HG03060 (cell line): ENCODE results near the gene FBLN5.
"Not testable (repeated sequence)": the region's sequence is repeated elsewhere in the genome, so short reads cannot be mapped to it uniquely, and the experiment has no call there.

Experiments
- ATAC-seq: cut with Tn5 transposase; IDR thresholded peaks from one replicate; pipeline ENCODE4 v1.9.1; 2021; ENCODE audit warnings: low read depth, moderate number of reproducible peaks; ENCODE audit not compliant: unreplicated experiment

Gene FBLN5

DNA sequence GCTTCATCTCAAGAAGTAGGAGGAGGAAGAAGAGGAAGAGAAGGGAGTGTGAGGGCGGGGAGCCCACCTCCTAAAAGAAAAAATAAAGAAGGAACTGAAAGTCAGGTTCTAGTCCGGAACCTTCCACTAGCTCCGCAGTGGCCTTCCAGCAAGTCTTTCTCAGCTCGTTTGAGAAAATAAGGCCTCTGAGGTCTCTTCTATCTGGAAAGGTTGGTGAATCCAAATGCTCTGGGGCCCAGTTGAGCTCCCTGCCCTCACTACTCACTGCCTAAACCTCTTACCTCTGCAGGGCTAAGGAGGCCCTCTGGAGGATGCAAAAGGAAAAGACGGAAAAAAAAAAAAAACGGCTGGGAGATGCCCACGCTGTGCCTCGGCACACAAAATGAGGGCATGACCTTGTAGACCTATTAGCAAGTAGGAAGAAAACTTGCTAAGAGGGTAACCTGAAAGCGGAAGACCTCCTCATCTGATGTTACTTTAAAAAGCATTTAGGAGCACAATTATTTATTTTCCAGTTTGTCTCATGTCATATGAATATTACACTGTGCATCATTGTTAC is 35.9 kb downstream of the FBLN5 start:
- no peak for ATAC-seq

GRCh38 chr14:91910196-91910595 is 37.3 kb downstream of the FBLN5 start:
- ATAC-seq: no peak

GRCh38 chr14:91906374-91906773 is 41.1 kb downstream of the FBLN5 start:
- ATAC-seq: no peak

- ATAC-seq: no peak
Measured at GRCh38 chr14:91904956-91905645, 42.4 kb downstream of the FBLN5 start.

- ATAC-seq: no peak
Measured at GRCh38 chr14:91904483-91904882, 43.0 kb downstream of the FBLN5 start.

GRCh38 chr14:91903070-91903469 is 44.4 kb downstream of the FBLN5 start:
- no peak for ATAC-seq

- ATAC-seq: no peak
Measured at GRCh38 chr14:91902336-91902735, 45.2 kb downstream of the FBLN5 start.

- no peak for ATAC-seq
Measured at GRCh38 chr14:91901449-91902226, 45.9 kb downstream of the FBLN5 start.

DNA sequence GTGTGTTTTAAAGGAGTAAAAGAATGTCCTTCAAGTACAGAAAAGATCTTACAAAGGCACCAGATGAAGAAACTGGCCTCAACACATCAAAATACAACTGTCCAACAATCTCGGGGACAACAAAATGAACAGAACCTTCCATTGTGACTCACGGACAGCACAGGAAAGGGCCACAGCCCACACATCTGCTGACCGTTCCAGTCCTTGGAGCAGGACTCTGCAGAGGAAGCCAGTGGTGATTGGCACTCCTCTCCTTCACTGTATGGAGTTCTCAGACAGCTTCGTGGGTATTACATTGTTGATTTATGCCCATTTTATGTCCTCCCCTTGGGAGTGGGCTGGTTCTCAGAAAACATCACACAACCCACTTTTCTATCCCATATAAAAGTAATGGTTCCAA is 47.7 kb downstream of the FBLN5 start:
- no peak for ATAC-seq

DNA sequence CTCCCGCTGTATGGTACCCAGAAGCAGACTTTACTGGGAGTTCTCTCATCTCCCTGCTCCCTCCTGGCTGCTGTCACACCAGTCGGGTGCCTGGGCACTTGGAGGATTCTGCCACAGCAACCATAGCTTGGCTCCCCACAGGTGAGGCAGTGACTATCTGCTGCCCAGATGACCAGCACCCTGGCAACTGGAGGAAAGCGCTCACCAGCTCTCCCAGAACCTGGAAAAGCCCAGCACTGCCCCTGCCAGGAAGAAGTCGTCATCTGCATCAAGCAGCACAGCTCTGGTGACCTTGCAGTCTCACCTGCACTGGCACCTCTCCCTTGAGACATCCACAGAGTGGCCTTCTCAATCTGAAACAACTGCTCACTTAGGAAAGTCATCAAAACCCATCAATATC is 48.3 kb downstream of the FBLN5 start:
- no peak for ATAC-seq

DNA sequence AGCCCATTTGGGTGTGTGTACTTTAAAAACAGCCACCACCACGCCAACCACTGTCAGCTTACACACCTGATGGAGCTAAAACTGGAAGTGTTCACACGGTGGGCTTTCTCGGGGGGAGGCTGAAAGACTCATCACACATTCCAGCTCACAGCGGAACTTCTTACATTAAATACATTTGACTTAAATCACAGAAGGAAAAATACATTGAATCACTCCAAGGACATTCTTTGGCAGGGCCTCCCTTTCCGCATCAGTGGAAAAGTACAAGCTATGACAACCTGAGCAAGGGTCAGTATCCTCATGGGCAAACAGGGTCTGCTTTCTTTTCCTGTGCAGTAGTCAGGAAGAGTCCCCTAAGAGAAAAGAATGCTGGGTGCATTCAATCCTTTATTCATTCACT is 49.1 kb downstream of the FBLN5 start:
- no peak for ATAC-seq

GRCh38 chr14:91897716-91898115 is 49.8 kb downstream of the FBLN5 start:
- ATAC-seq: not testable (repeated sequence)

DNA sequence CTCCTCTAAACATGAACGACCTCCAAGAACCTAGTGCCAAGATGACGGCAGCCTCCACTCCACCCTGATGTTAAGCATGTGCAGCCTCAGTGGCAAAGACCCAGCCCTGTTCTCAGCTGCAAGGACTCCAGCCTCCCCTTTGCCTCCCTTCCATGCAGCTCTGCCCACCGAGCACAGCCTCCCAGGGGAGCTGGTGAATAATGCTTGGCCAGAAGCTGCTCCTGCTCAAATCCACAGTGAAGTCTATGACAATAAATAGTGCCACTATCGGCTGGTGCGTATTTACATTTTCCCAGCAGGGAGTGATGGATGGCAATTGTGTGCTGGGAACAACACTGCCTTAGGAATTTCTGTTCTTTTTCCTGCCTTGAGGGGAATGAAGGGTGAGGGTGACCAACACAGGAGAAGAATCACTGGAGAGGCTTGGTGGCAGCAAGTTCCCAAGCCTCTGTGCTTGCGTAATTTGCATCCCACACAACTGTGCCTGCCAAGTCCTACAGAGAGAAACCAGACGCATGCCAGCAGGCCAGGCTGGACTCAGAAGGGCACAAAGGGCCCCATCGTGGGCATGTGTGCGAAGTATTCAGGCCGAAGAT is 50.3 kb downstream of the FBLN5 start:
- no peak for ATAC-seq

- no peak for ATAC-seq
Measured at GRCh38 chr14:91896419-91896818, 51.1 kb downstream of the FBLN5 start.

DNA sequence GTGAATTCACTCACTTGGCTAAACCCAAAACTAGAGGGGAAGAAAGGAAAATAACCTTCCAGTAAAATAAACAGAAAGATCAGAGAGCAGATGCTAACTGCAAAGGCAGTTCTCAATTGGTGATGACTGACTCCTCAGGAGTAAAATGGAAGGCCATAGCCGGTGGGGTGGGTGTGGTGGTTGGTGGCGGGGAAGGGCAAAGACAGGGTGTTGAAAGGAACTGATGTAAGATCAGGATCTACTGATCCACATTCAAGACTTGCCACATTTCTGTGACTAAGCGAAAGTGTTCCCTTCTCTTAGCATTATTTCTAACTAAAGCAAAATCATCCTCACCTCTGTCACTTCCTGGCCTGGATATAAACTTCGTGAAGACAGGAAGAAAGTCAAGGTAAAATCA is 53.8 kb downstream of the FBLN5 start:
- ATAC-seq: no peak

DNA sequence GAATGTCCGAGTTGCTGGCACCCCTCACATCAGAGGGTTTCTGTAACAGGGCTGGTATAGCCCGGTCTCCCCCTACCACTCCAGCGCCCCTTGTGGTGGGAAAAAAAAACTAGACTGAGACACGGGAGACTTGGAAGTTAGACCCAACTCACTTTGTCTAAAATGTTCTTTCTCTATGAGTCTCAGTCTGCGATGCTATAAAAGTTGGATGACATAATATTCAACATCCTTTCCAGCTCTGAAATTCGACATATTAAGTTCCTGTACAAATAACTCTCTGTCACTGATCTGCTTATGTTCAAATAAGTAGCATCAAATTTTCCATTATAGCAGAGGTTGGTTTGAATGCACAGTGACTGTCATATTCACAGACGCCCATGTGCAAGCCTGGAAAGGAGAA is 54.5 kb downstream of the FBLN5 start:
- ATAC-seq: no peak

GRCh38 chr14:91891721-91892220 is 55.7 kb downstream of the FBLN5 start:
- ATAC-seq: no peak

- no peak for ATAC-seq
Measured at GRCh38 chr14:91891101-91891500, 56.4 kb downstream of the FBLN5 start.

DNA sequence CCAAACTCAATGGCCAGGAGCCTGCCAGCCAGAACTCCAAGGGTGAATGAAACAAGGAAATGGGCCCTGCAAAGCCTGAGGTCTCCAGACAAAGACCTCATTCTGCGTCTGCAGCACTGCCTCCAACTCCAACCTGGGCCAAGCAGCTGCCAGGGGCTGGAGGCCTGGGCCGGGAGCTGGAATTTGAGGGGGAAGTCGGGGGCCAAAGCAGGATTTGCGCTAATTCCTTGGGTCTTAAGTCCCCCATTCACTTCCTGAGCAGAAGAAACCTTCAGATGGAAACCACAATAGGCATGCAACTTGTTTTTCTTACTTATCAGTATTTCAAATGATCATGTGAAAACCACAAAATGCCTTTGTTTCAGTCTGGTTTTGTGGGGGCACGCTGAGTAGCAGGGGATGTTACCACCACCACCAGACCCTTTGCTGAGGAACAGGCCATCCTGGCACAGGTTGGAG is 57.2 kb downstream of the FBLN5 start:
- no peak for ATAC-seq

- ATAC-seq: no peak
Measured at GRCh38 chr14:91889477-91890211, 57.9 kb downstream of the FBLN5 start.
